Stimulated activated naive CD4-positive, alpha-beta T cell (primary cell): Measurements from ENCODE around the gene UQCRC1.

Experiments
- DNase-seq, 6 experiments: peaks; one replicate each; lab custom pipeline; 2025; lab: John Stamatoyannopoulos, UW

UQCRC1 gene

GRCh38 chr3:48598323-48599076, 10.9 kb downstream of the UQCRC1 start:
- no peak for DNase-seq

DNA sequence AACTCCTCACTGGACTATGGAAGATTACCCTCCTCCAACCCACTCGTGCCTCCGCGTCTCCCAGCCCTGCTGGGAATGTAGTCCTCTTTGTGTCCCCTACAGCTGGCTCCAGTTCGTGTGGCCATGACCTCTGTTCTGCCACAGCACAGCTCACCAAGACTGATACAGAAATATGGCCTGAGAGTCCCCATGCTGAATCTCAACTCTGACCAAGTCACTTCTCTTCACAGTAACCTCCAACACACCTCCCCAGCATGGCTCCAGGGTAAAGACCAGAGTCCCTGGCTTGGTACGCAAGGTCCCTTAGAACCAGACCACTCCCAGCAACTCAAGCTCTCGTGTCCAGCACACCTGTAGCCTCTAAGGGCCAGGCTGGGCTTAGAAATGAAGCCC, 12.0 kb downstream of the UQCRC1 start:
- no peak for DNase-seq

DNA sequence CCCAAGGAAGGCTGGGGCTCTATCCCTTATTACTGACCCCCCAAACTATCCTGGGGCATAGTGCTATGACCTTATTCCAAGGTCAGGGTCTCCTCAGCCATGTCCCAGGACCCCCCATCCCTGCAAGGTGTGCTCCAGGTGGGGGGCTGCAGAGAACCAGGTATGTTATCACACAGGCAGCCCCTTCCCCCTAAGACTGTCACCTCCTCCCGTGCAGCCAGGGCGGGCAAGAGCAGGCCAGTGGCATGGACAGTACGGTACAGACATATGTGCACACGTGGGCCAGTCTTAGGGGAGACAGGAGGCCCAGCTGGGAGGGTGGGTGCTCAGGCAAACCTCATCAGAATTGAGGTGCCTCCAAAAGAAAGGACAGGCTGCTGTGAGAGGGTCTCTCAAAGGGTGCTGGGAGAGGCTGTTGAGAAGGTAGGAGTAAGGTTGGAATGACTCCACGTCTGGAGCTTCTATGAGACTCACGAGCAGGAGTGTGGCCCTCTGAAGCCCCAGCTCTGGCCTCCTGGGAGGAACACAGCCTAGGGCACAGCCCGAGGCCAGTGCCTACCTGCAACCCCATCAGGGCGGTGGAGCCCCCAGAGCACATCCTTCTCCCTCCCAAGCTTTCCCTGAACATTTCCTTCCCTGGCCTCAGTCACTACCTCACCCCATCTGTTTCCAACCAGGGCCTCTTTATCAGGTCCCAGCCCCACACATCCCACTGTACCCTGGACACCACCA, 12.6 kb downstream of the UQCRC1 start:
- no peak for DNase-seq

- no peak for DNase-seq
Measured at GRCh38 chr3:48596157-48596556, 13.3 kb downstream of the UQCRC1 start.

DNA sequence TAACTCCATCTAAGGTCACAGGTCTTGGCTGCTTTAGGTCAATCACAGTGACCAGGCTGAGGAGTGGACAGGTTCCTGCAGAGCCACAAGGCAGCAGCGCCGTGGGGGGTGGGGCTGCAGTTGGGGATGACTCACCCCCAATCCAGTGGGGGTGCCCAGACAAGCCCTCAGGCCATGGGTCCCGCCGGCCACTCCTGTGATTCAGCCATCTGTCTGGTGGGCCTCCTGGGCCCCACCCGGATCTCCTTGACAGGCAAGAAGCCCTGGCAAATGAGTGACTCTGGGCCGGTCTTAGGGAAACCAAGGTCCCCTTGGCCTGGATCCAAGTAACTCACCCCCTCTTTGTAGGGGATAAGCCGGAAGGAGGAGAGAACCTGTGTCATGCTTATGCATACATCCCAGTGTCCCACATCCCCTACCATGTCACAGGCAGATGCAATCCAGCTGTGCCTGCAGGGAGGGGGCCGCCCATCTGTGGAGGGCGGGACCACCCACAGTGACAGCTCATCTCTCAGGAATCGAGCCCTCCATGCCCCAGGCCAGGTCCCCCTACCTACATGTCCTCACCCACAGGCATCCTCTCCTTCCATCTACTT, 13.8 kb downstream of the UQCRC1 start:
- DNase-seq: no peak

GRCh38 chr3:48595075-48595525, 14.3 kb downstream of the UQCRC1 start, which contains the start of gene COL7A1:
Gene COL7A1 (minus strand): TSS chr3:48595329. CDS start chr3:48595159, 170 bp downstream.
- no peak for DNase-seq

GRCh38 chr3:48594417-48595049, 14.9 kb downstream of the UQCRC1 start:
- DNase-seq: no peak

- DNase-seq: no peak
Measured at GRCh38 chr3:48593337-48593736, 16.1 kb downstream of the UQCRC1 start.

DNA sequence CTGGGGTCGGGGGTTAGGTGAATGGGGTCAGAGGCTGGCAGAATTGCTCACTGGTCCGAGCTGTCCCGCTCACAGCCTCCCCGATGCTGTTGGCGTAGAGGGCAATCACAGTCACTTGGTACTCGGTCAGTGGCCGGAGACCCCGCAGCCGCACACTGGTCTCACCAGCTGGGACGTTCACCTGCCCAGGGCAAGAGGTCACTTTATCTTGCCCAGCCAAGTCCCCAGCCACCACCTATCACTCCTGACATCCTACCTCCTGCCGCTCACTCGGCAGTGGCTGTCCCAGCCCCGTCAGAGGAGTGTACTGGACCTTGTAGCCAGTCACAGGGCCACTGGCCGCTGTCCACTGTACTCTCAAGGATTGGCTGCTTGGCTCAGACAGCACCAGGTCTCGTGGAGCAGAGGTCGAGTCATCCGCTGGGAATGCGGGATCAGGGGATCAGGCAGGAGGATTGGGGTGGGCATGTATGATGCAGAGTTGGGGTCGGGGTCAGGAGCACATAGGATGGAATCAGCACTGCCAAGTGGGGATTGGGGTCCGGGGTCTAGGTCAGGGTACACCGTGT, 16.8 kb downstream of the UQCRC1 start:
- DNase-seq: no peak

- DNase-seq: no peak
Measured at GRCh38 chr3:48591886-48592518, 17.4 kb downstream of the UQCRC1 start.

DNA sequence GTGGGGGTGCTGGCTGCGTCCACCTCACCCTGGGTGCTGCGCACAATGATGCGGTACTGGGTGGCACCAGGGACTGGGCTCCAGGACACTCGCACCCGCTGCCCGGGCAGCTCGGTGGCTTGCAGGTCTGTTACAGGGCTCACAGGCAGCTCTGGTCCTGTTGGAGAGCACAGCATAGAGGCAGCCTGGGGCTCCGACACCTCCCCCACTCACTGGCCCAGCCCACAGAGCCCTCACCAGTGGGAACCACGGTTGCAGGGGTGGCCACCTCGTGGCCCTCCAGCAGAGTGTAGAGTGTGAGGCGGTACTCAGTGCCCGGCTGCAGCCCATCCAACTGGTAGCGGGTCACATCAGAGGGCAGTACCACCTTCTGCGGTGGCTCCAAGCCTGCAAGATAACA, 18.0 kb downstream of the UQCRC1 start:
- DNase-seq: no peak

DNA sequence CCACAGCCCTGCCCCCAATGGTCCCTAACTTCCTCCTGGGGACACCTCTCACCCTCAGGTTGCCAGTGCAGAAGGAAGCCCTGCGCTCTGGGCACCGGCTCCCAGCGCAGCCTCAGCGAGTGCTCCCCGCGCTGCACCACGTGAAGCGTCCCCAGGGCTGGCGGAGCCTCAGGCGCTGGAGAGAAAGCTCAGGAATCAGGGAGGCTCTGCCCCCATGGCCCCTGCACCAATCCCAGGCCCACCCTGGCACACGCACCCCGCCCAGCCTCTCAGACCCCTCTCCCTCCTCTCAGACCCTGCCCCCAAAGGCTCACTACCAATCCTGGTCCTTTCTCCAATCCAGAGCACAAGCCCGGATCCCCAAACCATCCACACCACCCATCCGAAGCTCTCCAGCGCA, 21.2 kb downstream of the UQCRC1 start:
- no peak for DNase-seq

- DNase-seq: no peak
Measured at GRCh38 chr3:48587686-48588085, 21.8 kb downstream of the UQCRC1 start.

GRCh38 chr3:48585411-48585810, 24.0 kb downstream of the UQCRC1 start:
- no peak for DNase-seq

DNA sequence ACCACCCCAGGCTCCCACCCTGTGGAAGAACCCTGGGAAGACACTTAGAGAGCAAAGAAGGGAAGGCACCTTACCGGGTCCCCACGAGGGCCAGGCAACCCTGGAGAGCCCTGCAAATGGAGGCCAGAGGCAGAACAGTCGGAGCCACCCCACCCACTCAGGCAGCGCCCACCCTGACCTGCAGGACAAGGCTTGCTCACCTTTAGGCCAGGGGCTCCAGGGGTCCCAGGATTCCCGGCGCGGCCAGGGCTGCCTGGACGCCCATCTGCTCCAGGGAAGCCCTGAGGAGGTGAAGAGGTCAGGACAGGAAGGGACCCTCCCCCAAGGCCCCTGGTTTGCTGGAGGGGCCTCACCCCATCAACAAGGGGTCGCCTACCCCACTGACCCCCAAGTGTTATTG, 24.6 kb downstream of the UQCRC1 start:
- DNase-seq: no peak

- DNase-seq: no peak
Measured at GRCh38 chr3:48581621-48582481, 27.6 kb downstream of the UQCRC1 start.

GRCh38 chr3:48576647-48577046, 32.8 kb downstream of the UQCRC1 start:
- no peak for DNase-seq

- no peak for DNase-seq
Measured at GRCh38 chr3:48575366-48575765, 34.1 kb downstream of the UQCRC1 start.

DNA sequence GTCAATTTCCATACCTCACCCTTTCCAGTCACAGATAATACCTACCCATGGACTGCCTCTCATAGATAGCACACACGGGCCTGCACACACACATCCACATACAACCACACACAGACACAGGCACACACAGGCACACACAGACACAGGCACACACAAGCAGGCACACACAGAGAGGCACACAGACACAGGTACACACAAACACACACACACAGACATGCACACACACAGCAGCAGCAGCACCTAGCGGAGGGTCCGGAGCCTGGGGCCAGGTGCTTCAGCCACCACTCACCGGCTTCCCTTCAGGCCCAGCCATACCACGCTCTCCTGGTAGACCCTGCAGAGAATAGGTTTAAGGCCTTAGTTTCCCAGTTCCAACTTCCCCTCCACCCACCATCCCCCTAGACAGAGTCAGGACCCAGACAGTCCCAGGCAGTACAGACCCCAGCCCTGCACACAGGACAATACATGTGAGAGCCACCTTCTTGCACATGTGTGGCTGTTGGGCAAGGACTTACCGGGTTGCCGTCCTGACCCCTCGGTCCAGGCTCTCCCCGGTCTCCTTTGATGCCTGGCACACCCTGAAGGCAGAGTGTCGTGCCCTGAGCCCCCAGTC, 35.4 kb downstream of the UQCRC1 start:
- no peak for DNase-seq

- DNase-seq: no peak
Measured at GRCh38 chr3:48572517-48572916, 36.9 kb downstream of the UQCRC1 start.
